A673 (cell line): ENCODE measurements around the gene INSYN1.

Experiments
- EZH2 ChIP-seq: fragments of 200-600 bp; sonication (generic); IDR thresholded peaks from 2 replicates; pipeline ENCODE4 v1.6.1; 2017; ENCODE audit warnings: borderline replicate concordance, low read depth, mild to moderate bottlenecking, mixed read lengths, antibody characterized with exemption, low read length; ENCODE audit not compliant: poor library complexity, severe bottlenecking
- TF ChIP-seq, protein P1 (sequence below): fragments of 300-800, 200-600 bp; sonication (generic); conservative IDR thresholded peaks from 2 replicates; pipeline ENCODE4 v1.5.1; 2017; ENCODE audit warnings: low read depth, mild to moderate bottlenecking, antibody characterized with exemption, low read length, moderate library complexity, mixed read lengths

DNA sequence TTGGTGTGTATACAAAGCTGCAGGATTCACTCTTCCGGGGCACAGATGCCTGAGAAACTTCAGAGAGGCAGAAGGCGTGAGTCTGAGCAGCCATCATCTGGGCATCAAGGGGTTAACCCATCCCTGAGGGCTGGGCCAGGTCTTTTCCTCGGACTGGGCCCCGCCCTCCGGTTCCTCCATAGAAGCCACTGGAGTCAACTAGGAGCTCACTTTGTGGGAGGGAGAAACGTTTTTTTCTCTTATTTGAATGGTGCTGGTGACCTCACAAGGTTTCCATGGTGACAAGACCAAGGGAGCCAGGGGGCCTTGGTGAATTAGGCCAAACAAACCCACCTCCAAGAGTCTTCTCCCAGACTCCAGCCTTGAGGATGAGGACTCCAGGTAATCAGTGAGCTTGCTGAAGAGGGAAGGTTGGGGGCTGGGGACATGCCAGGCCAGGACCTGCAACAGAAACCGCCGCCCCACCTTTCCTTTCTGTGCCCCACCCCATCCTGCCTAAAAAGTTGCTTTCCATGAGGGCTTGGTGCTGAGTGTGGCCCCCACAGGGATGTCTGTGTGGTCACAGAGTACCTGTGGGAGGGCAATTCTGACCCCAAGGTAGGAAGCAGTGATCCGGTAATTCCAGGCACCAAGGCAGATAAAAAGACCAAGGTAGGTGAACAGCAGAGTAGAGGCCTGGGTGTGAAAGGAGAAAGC, 14.8 kb upstream of the INSYN1 start:
- TF ChIP-seq, protein P1, sequence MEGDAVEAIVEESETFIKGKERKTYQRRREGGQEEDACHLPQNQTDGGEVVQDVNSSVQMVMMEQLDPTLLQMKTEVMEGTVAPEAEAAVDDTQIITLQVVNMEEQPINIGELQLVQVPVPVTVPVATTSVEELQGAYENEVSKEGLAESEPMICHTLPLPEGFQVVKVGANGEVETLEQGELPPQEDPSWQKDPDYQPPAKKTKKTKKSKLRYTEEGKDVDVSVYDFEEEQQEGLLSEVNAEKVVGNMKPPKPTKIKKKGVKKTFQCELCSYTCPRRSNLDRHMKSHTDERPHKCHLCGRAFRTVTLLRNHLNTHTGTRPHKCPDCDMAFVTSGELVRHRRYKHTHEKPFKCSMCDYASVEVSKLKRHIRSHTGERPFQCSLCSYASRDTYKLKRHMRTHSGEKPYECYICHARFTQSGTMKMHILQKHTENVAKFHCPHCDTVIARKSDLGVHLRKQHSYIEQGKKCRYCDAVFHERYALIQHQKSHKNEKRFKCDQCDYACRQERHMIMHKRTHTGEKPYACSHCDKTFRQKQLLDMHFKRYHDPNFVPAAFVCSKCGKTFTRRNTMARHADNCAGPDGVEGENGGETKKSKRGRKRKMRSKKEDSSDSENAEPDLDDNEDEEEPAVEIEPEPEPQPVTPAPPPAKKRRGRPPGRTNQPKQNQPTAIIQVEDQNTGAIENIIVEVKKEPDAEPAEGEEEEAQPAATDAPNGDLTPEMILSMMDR, result no peak
- TF ChIP-seq EZH2, result no peak
